ENCODE data around the gene ANKHD1. TPM values are rescaled to one million over a fixed set of nuclear protein-coding genes. Genes with fewer than 3 reads are reported as not detected.

The ANKHD1 gene
- total RNA-seq, 2 donors from 2014 or later = 223 to 228 TPM

- no peaks in the 10 kb centered on the region for H3K27me3 Mint-ChIP-seq
- no peaks in the 10 kb centered on the region for H3K36me3 Mint-ChIP-seq (ENCODE audit: low read depth)
- H3K4me1 Mint-ChIP-seq = peaks cover 4% of the 10 kb centered on the region
- no peaks in the 10 kb centered on the region for H3K9me3 ChIP-seq (ENCODE audit: control insufficient read depth, low read length, poor library complexity, severe bottlenecking)
- no peak overlapping the region for H3K27ac Mint-ChIP-seq
- ATAC-seq = no peak
- no peak overlapping the region for H3K4me3 Mint-ChIP-seq
- DNase-seq = no peak
Observed at GRCh38 chr5:140388052-140388451, 13.6 kb upstream of the ANKHD1 start.

GRCh38 chr5:140391312-140391711 lies 10.3 kb upstream of the ANKHD1 start:
- Mint-ChIP-seq H3K36me3 (ENCODE audit: low read depth) (no peaks in the 10 kb centered on the region), H3K4me1 (peaks cover 2% of the 10 kb centered on the region), H3K4me3 (no peak overlapping the region), H3K27ac (no peak overlapping the region), H3K27me3 (no peaks in the 10 kb centered on the region)
- no peaks in the 10 kb centered on the region for H3K9me3 ChIP-seq (ENCODE audit: control insufficient read depth, low read length, poor library complexity, severe bottlenecking)
- ATAC-seq (no peak), DNase-seq (no peak)

- DNase-seq = no peak
- Mint-ChIP-seq H3K4me3 (no peak overlapping the region), H3K27ac (no peak overlapping the region), H3K27me3 (no peaks in the 10 kb centered on the region), H3K36me3 (ENCODE audit: low read depth) (no peaks in the 10 kb centered on the region), H3K4me1 (peaks cover 2% of the 10 kb centered on the region)
- no peaks in the 10 kb centered on the region for H3K9me3 ChIP-seq (ENCODE audit: control insufficient read depth, low read length, poor library complexity, severe bottlenecking)
- ATAC-seq = no peak
Observed at GRCh38 chr5:140391732-140392131, 9.9 kb upstream of the ANKHD1 start.

- H3K4me1 Mint-ChIP-seq = peaks cover 2% of the 10 kb centered on the region
- DNase-seq (no peak), ATAC-seq (no peak)
- no peak overlapping the region for H3K4me3 Mint-ChIP-seq
- no peaks in the 10 kb centered on the region for H3K9me3 ChIP-seq (ENCODE audit: control insufficient read depth, low read length, poor library complexity, severe bottlenecking)
- no peak overlapping the region for H3K27ac Mint-ChIP-seq
- H3K36me3 Mint-ChIP-seq (ENCODE audit: low read depth) = no peaks in the 10 kb centered on the region
- H3K27me3 Mint-ChIP-seq = no peaks in the 10 kb centered on the region
Observed at GRCh38 chr5:140393738-140394137, 7.9 kb upstream of the ANKHD1 start.

GRCh38 chr5:140398379-140398811 lies 3.2 kb upstream of the ANKHD1 start:
- Mint-ChIP-seq H3K27ac (no peak overlapping the region), H3K27me3 (no peaks in the 10 kb centered on the region), H3K4me1 (peaks cover 13% of the 10 kb centered on the region), H3K4me3 (no peak overlapping the region), H3K36me3 (ENCODE audit: low read depth) (no peaks in the 10 kb centered on the region)
- no peaks in the 10 kb centered on the region for H3K9me3 ChIP-seq (ENCODE audit: control insufficient read depth, low read length, poor library complexity, severe bottlenecking)
- DNase-seq = no peak
- ATAC-seq = no peak

- no peak for ATAC-seq
- no peak overlapping the region for H3K27ac Mint-ChIP-seq
Observed at GRCh38 chr5:140399979-140400729, 1.5 kb upstream of the ANKHD1 start.

GRCh38 chr5:140400730-140401361 lies 787 bp upstream of the ANKHD1 start:
- ATAC-seq = peak; percentile 74
- Mint-ChIP-seq H3K4me1 (peaks cover 23% of the 10 kb centered on the region), H3K27me3 (no peaks in the 10 kb centered on the region), H3K27ac (no peak overlapping the region), H3K4me3 (no peak overlapping the region), H3K36me3 (ENCODE audit: low read depth) (no peaks in the 10 kb centered on the region)
- H3K9me3 ChIP-seq (ENCODE audit: control insufficient read depth, low read length, poor library complexity, severe bottlenecking) = no peaks in the 10 kb centered on the region
- peak; percentile 64 to 75 (median 71) for DNase-seq

More at GRCh38 chr5:140399979-140400729, 1.5 kb upstream of the ANKHD1 start:
- no peaks in the 10 kb centered on the region for H3K9me3 ChIP-seq (ENCODE audit: control insufficient read depth, low read length, poor library complexity, severe bottlenecking)
- H3K4me1 Mint-ChIP-seq = peaks cover 21% of the 10 kb centered on the region
- no peaks in the 10 kb centered on the region for H3K27me3 Mint-ChIP-seq
- DNase-seq = no peak
- no peak overlapping the region for H3K4me3 Mint-ChIP-seq
- no peaks in the 10 kb centered on the region for H3K36me3 Mint-ChIP-seq (ENCODE audit: low read depth)

- H3K27me3 Mint-ChIP-seq = no peaks in the 10 kb centered on the region
Observed at GRCh38 chr5:140402258-140403074, 833 bp downstream of the ANKHD1 start.

GRCh38 chr5:140403613-140404012 lies 2.0 kb downstream of the ANKHD1 start:
- H3K4me3 Mint-ChIP-seq = no peak overlapping the region
- H3K27ac Mint-ChIP-seq = no peak overlapping the region
- H3K4me1 Mint-ChIP-seq = peaks cover 27% of the 10 kb centered on the region
- no peaks in the 10 kb centered on the region for H3K9me3 ChIP-seq (ENCODE audit: control insufficient read depth, low read length, poor library complexity, severe bottlenecking)
- ATAC-seq = no peak
- DNase-seq = no peak
- no peaks in the 10 kb centered on the region for H3K36me3 Mint-ChIP-seq (ENCODE audit: low read depth)
- H3K27me3 Mint-ChIP-seq = no peaks in the 10 kb centered on the region

More at GRCh38 chr5:140402258-140403074, 833 bp downstream of the ANKHD1 start:
- no peak for ATAC-seq
- Mint-ChIP-seq H3K36me3 (ENCODE audit: low read depth) (no peaks in the 10 kb centered on the region), H3K4me1 (peaks cover 23% of the 10 kb centered on the region), H3K4me3 (no peak overlapping the region), H3K27ac (no peak overlapping the region)
- H3K9me3 ChIP-seq (ENCODE audit: control insufficient read depth, low read length, poor library complexity, severe bottlenecking) = no peaks in the 10 kb centered on the region
- peak; percentile 14 to 48 (median 34) for DNase-seq

GRCh38 chr5:140408750-140409241 lies 7.2 kb downstream of the ANKHD1 start:
- ATAC-seq = peak; percentile 30
- Mint-ChIP-seq H3K27ac (no peak overlapping the region), H3K36me3 (ENCODE audit: low read depth) (no peaks in the 10 kb centered on the region)

GRCh38 chr5:140413230-140413629 lies 11.6 kb downstream of the ANKHD1 start:
- H3K4me3 Mint-ChIP-seq = no peak overlapping the region
- ATAC-seq (no peak), DNase-seq (no peak)
- H3K9me3 ChIP-seq (ENCODE audit: control insufficient read depth, low read length, poor library complexity, severe bottlenecking) = no peaks in the 10 kb centered on the region
- H3K4me1 Mint-ChIP-seq = peaks cover 31% of the 10 kb centered on the region
- H3K36me3 Mint-ChIP-seq (ENCODE audit: low read depth) = no peaks in the 10 kb centered on the region
- no peaks in the 10 kb centered on the region for H3K27me3 Mint-ChIP-seq
- H3K27ac Mint-ChIP-seq = no peak overlapping the region

More at GRCh38 chr5:140408750-140409241, 7.2 kb downstream of the ANKHD1 start:
- Mint-ChIP-seq H3K27me3 (no peaks in the 10 kb centered on the region), H3K4me3 (peak overlapping the region; percentile 7), H3K4me1 (peaks cover 30% of the 10 kb centered on the region)
- no peaks in the 10 kb centered on the region for H3K9me3 ChIP-seq (ENCODE audit: control insufficient read depth, low read length, poor library complexity, severe bottlenecking)
- DNase-seq = no peak

- H3K9me3 ChIP-seq (ENCODE audit: control insufficient read depth, low read length, poor library complexity, severe bottlenecking) = no peaks in the 10 kb centered on the region
- peaks cover 51% of the 10 kb centered on the region for H3K4me1 Mint-ChIP-seq
- DNase-seq = no peak
- no peak for ATAC-seq
- no peak overlapping the region for H3K4me3 Mint-ChIP-seq
- no peak overlapping the region for H3K27ac Mint-ChIP-seq
- no peaks in the 10 kb centered on the region for H3K36me3 Mint-ChIP-seq (ENCODE audit: low read depth)
- no peaks in the 10 kb centered on the region for H3K27me3 Mint-ChIP-seq
Observed at GRCh38 chr5:140417235-140417634, 15.6 kb downstream of the ANKHD1 start.
